GM12878 (cell line): ENCODE measurements around the gene GNG3. TPM values are rescaled to one million over a fixed set of nuclear protein-coding genes. Genes with fewer than 3 reads are reported as not detected.

Experiments
- ATAC-seq: fragments of 200-7000 bp; cut with Tn5 transposase; 3 replicates; pipeline ENCODE4 v1.9.1; 2020; ENCODE audit warnings: mild to moderate bottlenecking, moderate library complexity
- BruUV-seq: library from RNA; stranded (reverse); fragments of 400-500 nt; replicated peaks from 2 replicates; lab custom pipeline; 2021; lab: Mats Ljungman, UMichigan
- CTCF ChIA-PET: fragments of 300-600 bp; sonication (Branson Sonifier 250); formaldehyde crosslinking; extraction: SDS; loops from one replicate; lab custom pipeline; 2021; ENCODE audit warnings: inconsistent platforms; lab: Yijun Ruan, JAX
- POLR2A ChIA-PET: fragments of 350-600 bp; formaldehyde crosslinking; extraction: SDS; loops from one replicate; lab custom pipeline; 2021; ENCODE audit warnings: inconsistent platforms; lab: Charles Lee
- RAD21 ChIA-PET: fragments of 300-600 bp; sonication (Branson Sonifier 250); formaldehyde crosslinking; loops from one replicate; lab custom pipeline; 2023; ENCODE audit warnings: antibody characterized with exemption; ENCODE audit not compliant: unreplicated experiment; lab: Charles Lee
- SMC1A ChIA-PET: fragments of 300-600 bp; sonication (Branson Sonifier 250); formaldehyde crosslinking; loops from one replicate; lab custom pipeline; 2023; ENCODE audit not compliant: unreplicated experiment, uncharacterized antibody; lab: Charles Lee
- DNase-seq: peaks from one replicate; pipeline ENCODE4 v3.0.0-alpha.2; 2011; ENCODE audit warnings: low read depth, low spot score
- FAIRE-seq: peaks from 3 replicates; lab custom pipeline; 2011; peaks lifted over from hg19 to GRCh38; lab: Jason Lieb, UNC
- H2AFZ ChIP-seq: 2 replicates; pipeline ENCODE4 v1.6.0; 2011; ENCODE audit warnings: low read depth, low read length, control low read depth; ENCODE audit not compliant: control insufficient read depth
- H3K27ac ChIP-seq: 2 replicates; pipeline ENCODE4 v1.5.1; 2011; ENCODE audit warnings: control low read depth; ENCODE audit not compliant: control insufficient read depth, insufficient read depth
- H3K27me3 ChIP-seq, 2 experiments: replicated peaks in 1 of 2; 2 replicates each; pipeline versions ENCODE4 v1.6.0 to v1.6.1; 2011; ENCODE audit warnings: low read length in 1 of 2; ENCODE audit not compliant: control insufficient read depth in 2 of 2, insufficient read depth in 2 of 2
- H3K36me3 ChIP-seq, 2 experiments: 2 replicates each; pipeline ENCODE4 v1.5.1; 2011; ENCODE audit warnings: low read length in 1 of 2; ENCODE audit not compliant: control insufficient read depth in 2 of 2, insufficient read depth in 2 of 2
- H3K4me1 ChIP-seq: 2 replicates; pipeline ENCODE4 v1.6.1; 2011; ENCODE audit warnings: mild to moderate bottlenecking, low read length, moderate library complexity, mixed read lengths; ENCODE audit not compliant: control insufficient read depth, insufficient read depth
- H3K4me2 ChIP-seq: 2 replicates; pipeline ENCODE4 v1.6.0; 2011; ENCODE audit warnings: control low read depth; ENCODE audit not compliant: control insufficient read depth, insufficient read depth
- H3K4me3 ChIP-seq: fragments of 200-600 bp; sonication (generic); 2 replicates; pipeline ENCODE4 v1.5.1; 2016
- H3K79me2 ChIP-seq: 2 replicates; pipeline ENCODE4 v1.6.0; 2011; ENCODE audit warnings: low read length; ENCODE audit not compliant: control insufficient read depth, insufficient read depth
- H3K9ac ChIP-seq: 2 replicates; pipeline ENCODE4 v1.8.0; 2011; ENCODE audit warnings: low read length, control low read depth, mixed read lengths; ENCODE audit not compliant: control insufficient read depth, insufficient read depth
- H3K9me3 ChIP-seq: replicated peaks from 3 replicates; pipeline ENCODE4 v1.5.1; 2011; ENCODE audit warnings: mild to moderate bottlenecking, low read length; ENCODE audit not compliant: control insufficient read depth, insufficient read depth
- H4K20me1 ChIP-seq: 2 replicates; pipeline ENCODE4 v1.6.0; 2011; ENCODE audit not compliant: control insufficient read depth, insufficient read depth
- BHLHE40 ChIP-seq, 2 experiments: fragments of 450-650 bp in 1 of 2; IDR thresholded peaks; 2 replicates each; pipeline ENCODE4 v1.6.1; 2011 to 2017; ENCODE audit warnings: low read depth in 2 of 2, borderline replicate concordance in 1 of 2, improper control_type of control experiment in 1 of 2, low read length in 1 of 2, mild to moderate bottlenecking in 1 of 2
- GABPA ChIP-seq: IDR thresholded peaks from 2 replicates; pipeline ENCODE4 v1.6.1; 2014; ENCODE audit warnings: antibody characterized with exemption, low read depth, mild to moderate bottlenecking, inconsistent platforms
- JUNB ChIP-seq: IDR thresholded peaks from 2 replicates; pipeline ENCODE4 v1.6.1; 2016; ENCODE audit warnings: antibody characterized with exemption, mild to moderate bottlenecking
- KDM1A ChIP-seq: fragments of 200-600 bp; sonication (generic); IDR thresholded peaks from 2 replicates; pipeline ENCODE4 v1.6.1; 2016; ENCODE audit warnings: borderline replicate concordance
- NFXL1 ChIP-seq: fragments of 450-650 bp; IDR thresholded peaks from 2 replicates; pipeline ENCODE4 v1.6.1; 2017; ENCODE audit warnings: antibody characterized with exemption, mild to moderate bottlenecking, borderline replicate concordance
- NFYA ChIP-seq: IDR thresholded peaks from 2 replicates; pipeline ENCODE4 v1.6.1; 2011; ENCODE audit warnings: low read depth, mild to moderate bottlenecking, low read length, improper control_type of control experiment, borderline replicate concordance
- SUPT20H ChIP-seq: IDR thresholded peaks from 2 replicates; pipeline ENCODE4 v1.6.1; 2011; ENCODE audit warnings: low read depth, mild to moderate bottlenecking, low read length, moderate library complexity, borderline replicate concordance; ENCODE audit not compliant: control insufficient read depth
- YY1 ChIP-seq: IDR thresholded peaks from 2 replicates; pipeline ENCODE4 v1.6.1; 2011; ENCODE audit warnings: low read depth, mild to moderate bottlenecking, low read length
- ZBED1 ChIP-seq: IDR thresholded peaks from 2 replicates; pipeline ENCODE4 v1.6.1; 2016; ENCODE audit warnings: borderline replicate concordance
- WGBS: methylation state at CpG from one replicate; pipeline ENCODE4 v1.1.6; 2016; ENCODE audit warnings: low lambda C conversion rate; ENCODE audit not compliant: insufficient replicate concordance, insufficient coverage; ENCODE audit errors: missing lambda C conversion rate; 5-methylcytosine and 5-hydroxymethylcytosine counted together
- in situ Hi-C: fragments of 300-500 bp; cut with MboI; formaldehyde crosslinking; loops from 9 replicates; pipeline ENCODE4 v1.14.3; 2018; ENCODE audit warnings: mixed read lengths
- intact Hi-C: fragments of 100-400 bp; cut with micrococcal nuclease; formaldehyde crosslinking; loops from one replicate; pipeline ENCODE4 v1.14.2; 2022; ENCODE audit not compliant: unreplicated experiment
- polyA plus RNA-seq, 11 experiments: library from polyadenylated mRNA; depleted of rRNA in 4 of 11; unstranded in 6 of 11; stranded (reverse) in 5 of 11; fragments of >200 nt; fragmentation: Nextera tagmentation in 4 of 11; fragmentation: Illumina TruSeq in 1 of 11; extraction: Ambion mirVana in 4 of 11; extraction: Trizol in 1 of 11; gene quantifications; 1 replicate in 1 of 11; 2 replicates in 10 of 11; pipeline versions ENCODE4 v1.2.1 to v1.2.3, GENCODE V29; 2011 to 2016; ENCODE audit warnings: inconsistent platforms in 2 of 11, missing spikeins in 2 of 11, low read depth in 1 of 11
- total RNA-seq, 4 experiments: library from RNA; depleted of rRNA in 3 of 4; stranded (reverse); fragments of >200 nt in 3 of 4; fragmentation: Illumina TruSeq in 1 of 4; extraction: Trizol in 1 of 4; gene quantifications; 2 replicates each; pipeline versions ENCODE4 v1.2.1 to v1.2.3, GENCODE V29; 2013 to 2021
- TF ChIP-seq, protein P1 (sequence below): IDR thresholded peaks from 2 replicates; pipeline ENCODE4 v1.6.1; 2012; ENCODE audit warnings: low read depth, low read length, improper control_type of control experiment
- TF ChIP-seq, protein P2 (sequence below): fragments of 450-650 bp; IDR thresholded peaks from 2 replicates; pipeline ENCODE4 v1.6.1; 2016; ENCODE audit warnings: mild to moderate bottlenecking
- TF ChIP-seq, protein P3 (sequence below): fragments of 450-650 bp; formaldehyde crosslinking; IDR thresholded peaks from 2 replicates; pipeline ENCODE4 v1.4.0; 2020; ENCODE audit warnings: mild to moderate bottlenecking, moderate library complexity
- TF ChIP-seq, protein P4 (sequence below): fragments of 450-650 bp; IDR thresholded peaks from 2 replicates; pipeline ENCODE4 v1.6.1; 2018; ENCODE audit warnings: mild to moderate bottlenecking, low read depth, moderate library complexity; ENCODE audit not compliant: partially characterized antibody

Gene GNG3
- total and polyA plus RNA-seq, 10 of the 15 experiments (the other 5 are each of a cell fraction or from before 2014, with no cell fraction given): 0.27 to 0.83 (median 0.57) TPM; not detected in 5

DNA sequence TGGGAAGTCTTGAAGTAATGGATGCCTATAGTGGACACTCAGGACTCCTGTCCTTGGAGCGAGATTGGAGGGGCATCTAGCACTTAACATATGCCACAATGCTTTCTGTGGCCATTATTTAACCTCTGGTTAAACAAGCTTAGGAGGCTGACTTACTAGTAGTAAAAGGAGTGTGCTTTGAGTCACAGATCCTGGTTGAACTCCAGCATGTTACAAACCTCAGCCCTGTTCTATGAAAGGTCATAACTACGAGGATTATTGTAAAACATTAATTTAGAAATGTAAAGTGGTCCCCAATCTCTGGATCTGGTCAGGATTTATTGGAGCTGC is 34.3 kb upstream of the GNG3 start:
- Histone ChIP-seq H3K4me1 (peaks cover 26% of the 10 kb centered on the region), H3K9me3 (no peaks in the 10 kb centered on the region), H3K27ac (no peak overlapping the region), H3K36me3 (peaks cover 0 to 10% of the 10 kb centered on the region in 2 experiments; a peak in 1 of 4 replicates), H4K20me1 (no peaks in the 10 kb centered on the region; the same call in 1 of the 2 replicates), H3K4me2 (peak overlapping the region; percentile 64), H3K79me2 (peaks cover 42% of the 10 kb centered on the region), H2AFZ (no peak overlapping the region), H3K9ac (no peak overlapping the region), H3K4me3 (peak overlapping the region; percentile 88; the same call in 1 of the 2 replicates), H3K27me3 (no peaks in the 10 kb centered on the region)
- ChIA-PET RAD21 (interaction anchor here (0.6 to 1.6 kb wide), 3 partner anchors 8 to 122 kb away, joined by 3 to 6 read pairs (median 3); partner anchors contain the start of genes C11orf98 and CSKMT), POLR2A (interaction anchor here (0.6 to 16.2 kb wide), 9 partner anchors 8 to 89 kb away, joined by 3 to 295 read pairs (median 9); partner anchors contain the start of genes C11orf98, CSKMT, GANAB and INTS5), CTCF (interaction anchor here (1.2 to 2.5 kb wide), 4 partner anchors 10 to 292 kb away, joined by 3 to 9 read pairs (median 4); no protein-coding TSS in a partner anchor), SMC1A (interaction anchor here (1.0 to 1.5 kb wide), 5 partner anchors 21 to 278 kb away, joined by 3 to 6 read pairs (median 4); partner anchors contain the start of gene HNRNPUL2)
- in situ Hi-C loops (no loop called here), intact Hi-C loops (loop anchor here (5.0 kb wide), 2 partner anchors 61 to 189 kb away; partner anchors contain the start of genes EML3 and ROM1)
- TF ChIP-seq JUNB (no peak), YY1 (no peak), SUPT20H (no peak), ZBED1 (no peak), NFXL1 (no peak), NFYA (no peak), KDM1A (no peak), BHLHE40 (IDR thresholded peaks at IDR 0.05; ENCODE audit: borderline replicate concordance in 1 of 2, low read depth in 2 of 2, low read length in 1 of 2) (no peak), GABPA (no peak)
- TF ChIP-seq, protein P1, sequence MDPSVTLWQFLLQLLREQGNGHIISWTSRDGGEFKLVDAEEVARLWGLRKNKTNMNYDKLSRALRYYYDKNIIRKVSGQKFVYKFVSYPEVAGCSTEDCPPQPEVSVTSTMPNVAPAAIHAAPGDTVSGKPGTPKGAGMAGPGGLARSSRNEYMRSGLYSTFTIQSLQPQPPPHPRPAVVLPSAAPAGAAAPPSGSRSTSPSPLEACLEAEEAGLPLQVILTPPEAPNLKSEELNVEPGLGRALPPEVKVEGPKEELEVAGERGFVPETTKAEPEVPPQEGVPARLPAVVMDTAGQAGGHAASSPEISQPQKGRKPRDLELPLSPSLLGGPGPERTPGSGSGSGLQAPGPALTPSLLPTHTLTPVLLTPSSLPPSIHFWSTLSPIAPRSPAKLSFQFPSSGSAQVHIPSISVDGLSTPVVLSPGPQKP: no peak
- TF ChIP-seq, protein P2, sequence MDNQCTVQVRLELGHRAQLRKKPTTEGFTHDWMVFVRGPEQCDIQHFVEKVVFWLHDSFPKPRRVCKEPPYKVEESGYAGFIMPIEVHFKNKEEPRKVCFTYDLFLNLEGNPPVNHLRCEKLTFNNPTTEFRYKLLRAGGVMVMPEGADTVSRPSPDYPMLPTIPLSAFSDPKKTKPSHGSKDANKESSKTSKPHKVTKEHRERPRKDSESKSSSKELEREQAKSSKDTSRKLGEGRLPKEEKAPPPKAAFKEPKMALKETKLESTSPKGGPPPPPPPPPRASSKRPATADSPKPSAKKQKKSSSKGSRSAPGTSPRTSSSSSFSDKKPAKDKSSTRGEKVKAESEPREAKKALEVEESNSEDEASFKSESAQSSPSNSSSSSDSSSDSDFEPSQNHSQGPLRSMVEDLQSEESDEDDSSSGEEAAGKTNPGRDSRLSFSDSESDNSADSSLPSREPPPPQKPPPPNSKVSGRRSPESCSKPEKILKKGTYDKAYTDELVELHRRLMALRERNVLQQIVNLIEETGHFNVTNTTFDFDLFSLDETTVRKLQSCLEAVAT: no peak
- TF ChIP-seq, protein P3, sequence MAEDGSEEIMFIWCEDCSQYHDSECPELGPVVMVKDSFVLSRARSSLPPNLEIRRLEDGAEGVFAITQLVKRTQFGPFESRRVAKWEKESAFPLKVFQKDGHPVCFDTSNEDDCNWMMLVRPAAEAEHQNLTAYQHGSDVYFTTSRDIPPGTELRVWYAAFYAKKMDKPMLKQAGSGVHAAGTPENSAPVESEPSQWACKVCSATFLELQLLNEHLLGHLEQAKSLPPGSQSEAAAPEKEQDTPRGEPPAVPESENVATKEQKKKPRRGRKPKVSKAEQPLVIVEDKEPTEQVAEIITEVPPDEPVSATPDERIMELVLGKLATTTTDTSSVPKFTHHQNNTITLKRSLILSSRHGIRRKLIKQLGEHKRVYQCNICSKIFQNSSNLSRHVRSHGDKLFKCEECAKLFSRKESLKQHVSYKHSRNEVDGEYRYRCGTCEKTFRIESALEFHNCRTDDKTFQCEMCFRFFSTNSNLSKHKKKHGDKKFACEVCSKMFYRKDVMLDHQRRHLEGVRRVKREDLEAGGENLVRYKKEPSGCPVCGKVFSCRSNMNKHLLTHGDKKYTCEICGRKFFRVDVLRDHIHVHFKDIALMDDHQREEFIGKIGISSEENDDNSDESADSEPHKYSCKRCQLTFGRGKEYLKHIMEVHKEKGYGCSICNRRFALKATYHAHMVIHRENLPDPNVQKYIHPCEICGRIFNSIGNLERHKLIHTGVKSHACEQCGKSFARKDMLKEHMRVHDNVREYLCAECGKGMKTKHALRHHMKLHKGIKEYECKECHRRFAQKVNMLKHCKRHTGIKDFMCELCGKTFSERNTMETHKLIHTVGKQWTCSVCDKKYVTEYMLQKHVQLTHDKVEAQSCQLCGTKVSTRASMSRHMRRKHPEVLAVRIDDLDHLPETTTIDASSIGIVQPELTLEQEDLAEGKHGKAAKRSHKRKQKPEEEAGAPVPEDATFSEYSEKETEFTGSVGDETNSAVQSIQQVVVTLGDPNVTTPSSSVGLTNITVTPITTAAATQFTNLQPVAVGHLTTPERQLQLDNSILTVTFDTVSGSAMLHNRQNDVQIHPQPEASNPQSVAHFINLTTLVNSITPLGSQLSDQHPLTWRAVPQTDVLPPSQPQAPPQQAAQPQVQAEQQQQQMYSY (CRISPR knock-in tag): no peak
- TF ChIP-seq, protein P4, sequence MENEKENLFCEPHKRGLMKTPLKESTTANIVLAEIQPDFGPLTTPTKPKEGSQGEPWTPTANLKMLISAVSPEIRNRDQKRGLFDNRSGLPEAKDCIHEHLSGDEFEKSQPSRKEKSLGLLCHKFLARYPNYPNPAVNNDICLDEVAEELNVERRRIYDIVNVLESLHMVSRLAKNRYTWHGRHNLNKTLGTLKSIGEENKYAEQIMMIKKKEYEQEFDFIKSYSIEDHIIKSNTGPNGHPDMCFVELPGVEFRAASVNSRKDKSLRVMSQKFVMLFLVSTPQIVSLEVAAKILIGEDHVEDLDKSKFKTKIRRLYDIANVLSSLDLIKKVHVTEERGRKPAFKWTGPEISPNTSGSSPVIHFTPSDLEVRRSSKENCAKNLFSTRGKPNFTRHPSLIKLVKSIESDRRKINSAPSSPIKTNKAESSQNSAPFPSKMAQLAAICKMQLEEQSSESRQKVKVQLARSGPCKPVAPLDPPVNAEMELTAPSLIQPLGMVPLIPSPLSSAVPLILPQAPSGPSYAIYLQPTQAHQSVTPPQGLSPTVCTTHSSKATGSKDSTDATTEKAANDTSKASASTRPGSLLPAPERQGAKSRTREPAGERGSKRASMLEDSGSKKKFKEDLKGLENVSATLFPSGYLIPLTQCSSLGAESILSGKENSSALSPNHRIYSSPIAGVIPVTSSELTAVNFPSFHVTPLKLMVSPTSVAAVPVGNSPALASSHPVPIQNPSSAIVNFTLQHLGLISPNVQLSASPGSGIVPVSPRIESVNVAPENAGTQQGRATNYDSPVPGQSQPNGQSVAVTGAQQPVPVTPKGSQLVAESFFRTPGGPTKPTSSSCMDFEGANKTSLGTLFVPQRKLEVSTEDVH: no peak
- WGBS: 69% methylated on average over 2 of the region's 2 CpGs
- no peak for FAIRE-seq
- BruUV-seq: no TSS peak
- no peak for DNase-seq
- no peak for ATAC-seq
